ENCODE results near the gene ANKRD40.
"Not testable (repeated sequence)": the region's sequence is repeated elsewhere in the genome, so short reads cannot be mapped to it uniquely, and the experiment has no call there.

ANKRD40 gene

DNA sequence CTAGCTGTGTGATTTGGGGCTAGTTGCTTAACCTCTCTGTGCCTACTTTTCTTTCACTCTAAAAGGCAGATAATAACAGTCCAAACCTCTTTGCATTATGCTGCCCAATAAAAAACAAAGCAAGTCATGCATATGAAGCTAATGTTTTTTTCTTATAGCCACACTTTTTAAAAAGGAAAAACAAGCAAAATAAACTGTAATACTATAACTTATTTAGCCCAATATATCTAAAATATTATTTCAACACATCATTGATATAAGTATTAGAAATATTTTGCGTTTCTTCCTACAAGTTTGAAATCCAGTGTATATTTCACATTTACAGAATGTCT, 22.4 kb downstream of the ANKRD40 start:
- DNase-seq: no peak

DNA sequence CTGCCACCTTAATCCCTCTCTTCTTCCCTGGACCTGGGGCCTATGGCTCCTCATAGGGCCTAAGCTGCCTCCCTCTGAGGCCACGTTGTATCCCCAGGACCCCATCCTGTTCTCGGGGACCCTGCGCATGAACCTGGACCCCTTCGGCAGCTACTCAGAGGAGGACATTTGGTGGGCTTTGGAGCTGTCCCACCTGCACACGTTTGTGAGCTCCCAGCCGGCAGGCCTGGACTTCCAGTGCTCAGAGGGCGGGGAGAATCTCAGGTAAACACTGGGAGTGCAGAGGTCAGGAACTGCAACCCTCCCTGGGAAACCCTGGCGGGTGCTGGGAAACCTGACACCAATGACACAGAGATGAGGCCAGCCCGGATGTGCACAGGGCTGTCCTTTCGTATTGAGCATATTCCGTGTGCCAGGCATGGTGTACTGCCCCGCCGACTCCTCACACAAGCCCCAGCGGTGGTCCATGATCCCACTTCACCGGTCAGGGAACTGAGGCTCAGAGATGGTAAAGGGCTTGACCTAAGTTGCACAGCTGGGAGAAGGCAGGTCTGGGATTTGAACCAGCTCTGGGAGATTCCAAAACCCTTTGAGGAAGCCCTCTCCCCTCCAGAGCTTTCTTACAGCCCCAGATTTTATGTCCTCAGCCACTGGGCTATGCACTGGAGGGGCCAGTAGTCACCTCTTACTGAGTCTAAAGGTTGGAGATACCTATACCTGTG, 22.9 kb downstream of the ANKRD40 start:
- peak; percentile 23 for DNase-seq

DNA sequence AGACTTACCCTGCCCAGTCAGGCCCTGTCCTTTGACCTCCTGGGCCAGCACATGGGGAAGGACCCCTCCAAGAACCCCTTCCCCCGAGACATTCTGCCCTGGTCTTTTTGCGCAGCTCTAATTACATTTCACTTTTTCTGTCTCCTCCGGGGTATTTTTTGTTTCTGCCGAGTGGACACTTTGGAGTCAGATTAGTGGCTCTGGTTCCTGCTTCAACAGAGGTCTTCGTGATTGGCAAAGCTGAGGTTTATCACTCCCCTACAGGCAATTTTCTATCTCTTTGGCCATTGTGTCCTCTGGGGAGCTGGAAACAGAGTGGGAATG, 23.5 kb downstream of the ANKRD40 start:
- DNase-seq: no peak

DNA sequence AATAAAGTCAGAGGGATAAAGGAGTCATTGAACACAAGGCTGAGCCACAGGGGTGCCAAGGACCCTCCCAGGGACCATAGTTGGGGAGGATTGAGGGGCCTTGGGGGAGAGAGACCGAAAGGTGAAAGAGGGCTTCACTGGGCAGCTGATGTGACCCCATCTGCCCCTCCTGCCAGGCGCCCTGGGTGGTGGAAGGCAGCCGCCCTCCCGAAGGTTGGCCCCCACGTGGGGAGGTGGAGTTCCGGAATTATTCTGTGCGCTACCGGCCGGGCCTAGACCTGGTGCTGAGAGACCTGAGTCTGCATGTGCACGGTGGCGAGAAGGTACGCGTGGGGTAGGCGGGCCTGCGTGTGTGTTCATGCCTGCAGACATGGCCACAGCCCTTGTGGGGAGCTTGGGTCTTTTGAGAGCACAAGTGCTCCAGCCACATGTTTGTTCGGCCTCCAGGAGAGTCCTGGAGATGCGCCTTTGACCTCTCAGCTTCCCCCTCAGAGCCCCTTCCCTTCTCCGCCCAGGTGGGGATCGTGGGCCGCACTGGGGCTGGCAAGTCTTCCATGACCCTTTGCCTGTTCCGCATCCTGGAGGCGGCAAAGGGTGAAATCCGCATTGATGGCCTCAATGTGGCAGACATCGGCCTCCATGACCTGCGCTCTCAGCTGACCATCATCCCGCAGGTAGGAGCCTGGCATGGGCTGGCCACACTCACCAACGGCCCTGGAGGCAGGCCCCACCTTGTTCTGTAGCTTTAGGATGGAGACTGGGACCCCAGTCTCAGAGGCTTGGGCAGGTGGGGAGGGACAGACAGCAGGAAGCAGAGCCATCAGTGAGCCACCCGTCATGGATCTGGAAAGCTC, 24.1 kb downstream of the ANKRD40 start:
- no peak for DNase-seq

DNA sequence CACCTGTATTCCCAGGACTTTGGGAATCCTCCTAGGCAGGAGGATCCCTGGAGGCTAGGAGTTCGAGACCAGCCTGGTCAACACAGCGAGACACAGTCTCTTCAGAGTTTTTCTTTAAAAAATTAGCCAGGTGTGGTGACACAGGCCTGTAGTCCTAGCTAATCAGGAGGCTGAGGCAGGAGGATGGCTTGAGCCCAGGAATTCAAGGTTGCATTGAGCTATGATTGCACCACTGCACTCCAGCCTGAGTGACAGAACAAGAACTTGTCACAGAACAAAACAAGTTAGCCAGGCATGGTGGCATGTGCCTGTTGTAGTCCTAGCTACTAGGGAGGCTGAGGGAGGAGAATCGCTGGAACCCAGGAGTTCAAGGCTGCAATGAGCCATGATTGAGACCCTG, 24.8 kb downstream of the ANKRD40 start:
- no peak for DNase-seq

DNA sequence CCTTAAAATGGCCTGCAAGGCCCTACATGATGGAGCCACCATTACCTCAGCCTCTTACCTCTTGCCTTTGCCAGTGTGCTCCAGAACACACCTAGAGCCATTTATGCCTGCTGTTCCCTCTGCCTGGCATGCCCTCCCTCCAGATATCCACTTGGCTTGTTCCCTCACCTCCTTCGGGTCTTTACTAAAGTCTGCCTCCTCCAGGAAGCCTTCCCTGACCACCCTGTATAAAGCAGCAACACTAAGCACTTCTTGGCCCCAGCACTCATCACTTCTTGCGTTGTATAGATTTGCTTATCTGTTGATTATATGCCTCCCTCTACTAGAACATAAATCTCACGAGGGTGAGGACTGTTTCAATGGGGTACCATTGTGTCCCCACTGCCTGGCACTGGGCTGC, 25.3 kb downstream of the ANKRD40 start:
- DNase-seq: no peak

DNA sequence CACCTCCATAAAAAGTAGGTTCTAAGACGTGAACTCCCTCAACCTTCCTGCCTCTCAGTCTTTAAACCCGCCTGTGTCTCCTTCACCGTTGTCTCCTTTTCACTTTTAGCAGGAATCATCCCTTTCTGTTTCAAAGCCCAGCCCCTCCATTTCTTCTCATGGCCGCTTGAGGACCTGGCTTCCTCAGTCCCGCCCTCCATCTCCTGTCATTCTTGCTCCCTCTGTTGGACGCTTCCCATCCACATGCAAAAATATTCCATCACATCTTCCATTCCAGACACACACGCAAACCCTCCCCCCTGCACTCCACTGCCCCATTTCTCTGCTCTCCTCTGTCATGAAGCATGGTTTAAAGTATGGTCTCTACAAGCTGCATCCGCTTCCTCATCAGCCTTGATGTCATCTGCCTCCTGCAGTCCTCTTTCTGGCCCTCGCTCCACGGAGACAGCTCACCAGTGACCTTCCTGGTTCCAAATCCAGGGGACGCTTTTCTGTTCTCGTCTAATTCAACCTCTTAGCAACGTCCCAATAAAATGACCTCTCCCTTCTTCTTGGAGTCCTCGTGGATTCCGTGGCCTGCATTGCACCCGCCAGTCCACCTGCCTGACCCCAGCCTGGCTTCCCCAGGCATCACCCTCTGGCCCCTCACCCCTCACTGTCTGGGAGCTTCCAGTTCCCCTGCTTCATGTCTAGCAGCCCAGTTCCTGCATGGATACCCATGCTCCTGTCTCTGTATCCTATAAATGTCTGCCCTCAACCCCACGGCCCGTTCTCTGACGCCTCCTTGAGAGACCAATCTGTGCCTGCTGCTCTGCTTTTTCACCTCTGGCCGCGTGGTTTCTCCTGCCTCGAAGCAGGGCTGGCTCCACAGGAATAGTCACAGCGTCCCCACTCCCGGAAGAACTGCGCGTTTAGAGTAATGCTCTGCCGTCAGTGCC, 26.2 kb downstream of the ANKRD40 start:
- peak; percentile 71 for DNase-seq

DNA sequence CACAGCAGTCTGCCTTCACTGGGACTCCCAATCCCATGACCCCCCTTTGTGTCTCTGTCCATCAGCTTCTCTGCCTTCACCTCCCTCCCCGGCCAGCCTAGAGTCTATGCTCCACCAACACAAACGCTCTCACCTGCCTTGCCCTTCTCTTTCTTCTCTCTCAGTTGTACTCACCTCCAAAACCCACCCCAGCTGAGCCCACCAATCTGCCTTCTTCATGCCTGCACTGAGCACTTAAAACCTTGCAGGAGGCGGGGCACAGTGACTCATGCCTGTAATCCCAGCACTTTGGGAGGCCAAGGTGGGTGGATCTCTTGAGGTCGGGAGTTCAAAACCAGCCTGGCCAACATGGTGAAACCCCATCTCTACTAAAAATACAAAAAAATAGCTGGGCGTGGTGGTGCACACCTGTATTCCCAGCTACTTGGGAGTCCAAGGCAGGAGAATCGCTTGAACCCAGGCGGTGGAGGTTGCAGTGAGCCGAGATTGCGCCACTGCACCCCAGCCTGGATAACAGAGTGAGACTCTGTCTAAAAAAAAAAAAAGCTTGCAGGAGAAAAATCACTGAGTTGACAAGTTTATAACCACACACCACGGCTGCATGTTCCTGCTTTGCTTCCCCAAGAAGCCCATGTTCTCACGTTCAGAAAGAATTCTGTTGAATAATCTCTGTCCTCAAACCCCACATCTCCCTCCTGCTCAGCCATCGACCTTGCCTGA, 27.0 kb downstream of the ANKRD40 start:
- DNase-seq: not testable (repeated sequence)

DNA sequence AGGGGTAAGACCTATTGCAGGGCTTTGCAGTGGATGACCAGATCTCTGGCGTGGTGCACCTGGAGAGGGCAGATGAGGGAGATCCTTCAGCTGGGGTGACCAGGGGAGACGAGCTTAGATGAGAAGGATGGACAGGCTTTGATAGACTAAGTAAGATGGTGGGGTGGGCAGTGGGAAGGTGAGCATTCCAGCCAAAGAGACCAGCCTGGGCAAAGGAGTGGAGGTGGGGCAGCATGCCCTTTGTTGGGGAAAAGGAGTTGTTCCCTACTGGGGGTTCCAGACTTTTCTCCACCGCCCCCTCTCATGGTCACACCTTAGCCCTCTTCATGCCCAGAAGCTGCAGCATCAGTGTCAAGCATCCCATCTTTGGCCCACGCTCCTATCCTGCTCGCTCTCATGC, 27.6 kb downstream of the ANKRD40 start:
- no peak for DNase-seq

DNA sequence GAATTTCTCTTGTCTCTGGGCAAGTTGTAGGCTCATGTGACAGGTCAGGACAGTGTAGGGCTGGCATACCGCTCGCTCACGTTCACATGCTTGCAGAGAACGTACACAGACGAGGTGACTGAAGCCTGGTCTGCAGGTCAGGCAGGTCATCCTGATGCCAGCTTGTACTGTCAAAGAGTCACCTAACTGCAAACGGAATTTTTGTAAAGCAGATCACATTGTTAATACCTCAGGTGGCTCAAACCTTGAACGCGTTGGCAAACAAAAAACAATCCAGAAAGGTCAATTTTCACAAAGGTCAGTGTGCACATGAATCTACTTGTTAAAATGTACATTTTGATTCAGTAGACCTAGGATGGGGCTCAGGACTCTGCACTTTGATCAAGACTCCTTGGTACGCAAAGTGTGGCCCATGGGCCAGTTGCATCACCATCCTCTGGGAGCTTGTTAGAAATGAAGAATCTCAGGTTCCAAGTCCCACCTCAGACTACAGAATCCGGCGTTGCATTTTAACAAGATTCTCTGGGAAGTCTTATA, 28.6 kb downstream of the ANKRD40 start:
- no peak for DNase-seq

DNA sequence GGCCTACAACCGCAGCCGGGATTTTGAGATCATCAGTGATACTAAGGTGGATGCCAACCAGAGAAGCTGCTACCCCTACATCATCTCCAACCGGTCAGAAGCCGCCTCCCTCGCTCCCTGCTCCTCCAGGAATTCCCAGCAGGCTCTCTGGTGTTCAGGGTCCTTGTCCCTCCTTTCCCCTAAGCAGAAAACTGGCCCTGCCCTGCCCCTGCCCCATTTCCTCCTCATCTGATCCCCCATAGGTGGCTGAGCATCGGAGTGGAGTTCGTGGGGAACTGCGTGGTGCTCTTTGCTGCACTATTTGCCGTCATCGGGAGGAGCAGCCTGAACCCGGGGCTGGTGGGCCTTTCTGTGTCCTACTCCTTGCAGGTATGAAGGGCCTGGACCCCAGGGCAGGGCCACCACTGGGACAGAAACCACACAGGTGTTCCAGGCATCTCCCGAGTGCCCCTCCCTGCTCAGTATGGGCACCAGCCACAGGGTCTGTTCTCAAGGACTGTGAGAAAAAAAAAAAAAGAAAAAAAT, 29.8 kb downstream of the ANKRD40 start:
- DNase-seq: no peak

DNA sequence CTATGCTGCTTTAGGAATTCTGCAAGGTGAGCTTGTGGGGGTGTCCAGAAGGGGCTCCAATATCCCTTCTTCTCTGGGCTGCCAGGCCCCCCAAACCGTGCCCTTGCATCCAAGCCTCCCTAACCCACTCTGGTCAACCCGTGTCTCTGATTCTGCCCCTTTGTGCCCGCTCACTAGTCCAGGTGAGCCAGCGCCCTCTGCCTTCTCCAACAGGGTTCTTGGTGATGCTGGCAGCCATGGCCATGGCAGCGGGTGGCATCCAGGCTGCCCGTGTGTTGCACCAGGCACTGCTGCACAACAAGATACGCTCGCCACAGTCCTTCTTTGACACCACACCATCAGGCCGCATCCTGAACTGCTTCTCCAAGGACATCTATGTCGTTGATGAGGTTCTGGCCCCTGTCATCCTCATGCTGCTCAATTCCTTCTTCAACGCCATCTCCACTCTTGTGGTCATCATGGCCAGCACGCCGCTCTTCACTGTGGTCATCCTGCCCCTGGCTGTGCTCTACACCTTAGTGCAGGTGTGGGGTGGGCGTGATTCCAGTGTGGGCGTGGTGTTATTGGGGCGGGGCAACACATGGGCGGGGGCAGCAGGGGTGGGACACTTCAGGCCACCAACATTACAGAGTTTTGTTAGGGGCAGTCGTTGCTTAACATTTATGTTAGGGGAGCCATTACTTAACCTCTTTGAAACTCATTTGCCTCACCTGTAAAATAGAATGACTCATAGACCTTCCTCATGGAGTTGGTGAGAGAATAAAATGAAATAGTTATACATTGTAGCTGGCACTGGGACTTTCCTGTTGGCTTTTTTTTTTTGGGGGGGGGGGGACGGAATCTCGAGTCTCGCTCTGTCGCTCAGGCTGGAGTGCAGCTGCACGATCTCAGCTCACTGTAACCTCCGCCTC, 31.4 kb downstream of the ANKRD40 start:
- DNase-seq: no peak

DNA sequence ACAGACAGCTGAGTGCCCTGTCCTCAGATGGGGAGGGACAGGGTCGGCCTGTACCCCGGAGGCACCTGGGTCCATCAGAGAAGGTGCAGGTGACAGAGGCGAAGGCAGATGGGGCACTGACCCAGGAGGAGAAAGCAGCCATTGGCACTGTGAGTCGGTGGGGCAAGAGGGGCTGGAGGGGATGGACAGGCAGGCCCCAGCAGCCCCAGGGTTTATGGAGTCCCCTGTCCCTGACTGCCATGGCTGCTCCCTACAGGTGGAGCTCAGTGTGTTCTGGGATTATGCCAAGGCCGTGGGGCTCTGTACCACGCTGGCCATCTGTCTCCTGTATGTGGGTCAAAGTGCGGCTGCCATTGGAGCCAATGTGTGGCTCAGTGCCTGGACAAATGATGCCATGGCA, 32.1 kb downstream of the ANKRD40 start:
- DNase-seq: no peak

DNA sequence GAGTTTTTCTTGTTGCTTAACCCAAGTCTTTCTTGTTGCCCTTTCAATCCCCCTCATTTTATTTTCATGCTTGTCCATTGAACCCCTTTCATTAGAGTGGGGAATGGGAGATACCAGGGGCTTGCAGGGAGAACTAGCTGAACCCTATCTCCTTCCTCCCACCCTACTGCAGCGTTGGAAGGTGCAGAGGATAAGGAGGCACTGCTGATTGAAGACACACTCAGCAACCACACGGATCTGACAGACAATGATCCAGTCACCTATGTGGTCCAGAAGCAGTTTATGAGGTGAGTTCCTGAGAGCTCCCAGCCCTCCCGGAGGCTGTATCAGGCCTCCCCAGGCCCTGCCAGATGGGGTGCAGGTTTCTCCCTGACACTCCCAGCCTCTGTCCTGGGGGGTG, 32.5 kb downstream of the ANKRD40 start:
- no peak for DNase-seq

DNA sequence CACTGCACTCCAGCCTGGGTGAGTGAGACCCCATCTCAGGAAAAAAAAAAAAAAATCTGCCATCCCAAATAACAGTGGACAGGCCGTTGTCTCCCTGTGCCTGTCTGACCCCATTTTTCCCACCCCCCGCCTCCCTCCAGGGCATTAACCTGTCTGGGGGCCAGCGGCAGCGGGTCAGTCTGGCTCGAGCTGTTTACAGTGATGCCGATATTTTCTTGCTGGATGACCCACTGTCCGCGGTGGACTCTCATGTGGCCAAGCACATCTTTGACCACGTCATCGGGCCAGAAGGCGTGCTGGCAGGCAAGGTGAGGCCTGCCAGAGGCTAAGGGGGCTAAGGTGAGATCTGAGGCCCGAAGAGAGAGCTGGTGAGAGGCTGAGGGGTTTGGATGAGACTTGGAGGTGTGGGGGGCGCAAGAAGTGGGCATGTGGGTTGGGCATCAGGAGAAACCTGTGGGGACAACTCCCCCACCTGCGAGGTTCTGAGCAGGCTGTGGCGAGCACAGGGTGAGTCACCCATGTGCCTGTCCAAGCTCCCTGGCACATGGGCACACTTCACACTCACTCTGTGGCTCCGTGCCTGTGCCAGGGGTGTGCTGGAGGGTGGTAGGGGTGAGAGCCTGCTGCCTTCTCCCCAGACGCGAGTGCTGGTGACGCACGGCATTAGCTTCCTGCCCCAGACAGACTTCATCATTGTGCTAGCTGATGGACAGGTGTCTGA, 34.7 kb downstream of the ANKRD40 start:
- no peak for DNase-seq

DNA sequence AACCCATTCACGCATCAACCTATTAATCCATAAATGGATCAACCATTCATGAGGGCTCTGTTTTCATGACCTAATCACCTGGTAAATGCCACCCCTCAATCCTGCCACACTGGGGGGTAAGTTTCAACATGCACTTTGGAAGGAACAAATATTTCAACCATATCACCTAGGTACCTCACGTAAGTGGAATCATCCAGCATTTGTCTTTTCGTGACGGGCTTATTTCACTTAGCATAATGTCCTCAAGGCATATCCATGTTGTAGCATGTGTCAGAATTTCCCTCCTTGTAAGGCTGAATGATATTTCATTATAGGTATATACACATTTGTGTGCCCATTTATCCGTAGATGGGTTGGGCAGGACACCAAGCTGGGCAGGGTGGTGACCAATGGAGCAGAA, 35.6 kb downstream of the ANKRD40 start:
- DNase-seq: no peak

DNA sequence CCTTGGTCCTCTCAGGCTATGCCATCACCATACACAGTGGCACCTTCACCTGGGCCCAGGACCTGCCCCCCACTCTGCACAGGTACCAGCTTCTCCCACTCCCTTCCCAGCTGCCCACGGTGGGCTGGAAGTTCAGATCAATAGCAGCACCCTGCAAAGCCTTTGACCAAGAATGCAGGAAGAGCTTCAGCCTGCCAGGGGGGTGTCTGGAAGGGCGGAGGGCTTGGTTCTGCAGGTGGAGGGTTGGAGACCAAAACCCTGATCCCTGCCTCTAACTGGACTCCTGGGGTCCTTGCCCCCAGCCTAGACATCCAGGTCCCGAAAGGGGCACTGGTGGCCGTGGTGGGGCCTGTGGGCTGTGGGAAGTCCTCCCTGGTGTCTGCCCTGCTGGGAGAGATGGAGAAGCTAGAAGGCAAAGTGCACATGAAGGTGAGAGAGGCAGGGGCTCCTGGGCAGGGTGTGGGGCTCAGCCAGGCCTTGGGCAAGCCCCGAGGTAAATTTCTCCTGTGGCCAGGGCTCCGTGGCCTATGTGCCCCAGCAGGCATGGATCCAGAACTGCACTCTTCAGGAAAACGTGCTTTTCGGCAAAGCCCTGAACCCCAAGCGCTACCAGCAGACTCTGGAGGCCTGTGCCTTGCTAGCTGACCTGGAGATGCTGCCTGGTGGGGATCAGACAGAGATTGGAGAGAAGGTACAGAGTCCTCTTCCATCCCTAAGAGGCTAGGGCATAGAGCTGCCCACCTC, 38.7 kb downstream of the ANKRD40 start:
- no peak for DNase-seq

DNA sequence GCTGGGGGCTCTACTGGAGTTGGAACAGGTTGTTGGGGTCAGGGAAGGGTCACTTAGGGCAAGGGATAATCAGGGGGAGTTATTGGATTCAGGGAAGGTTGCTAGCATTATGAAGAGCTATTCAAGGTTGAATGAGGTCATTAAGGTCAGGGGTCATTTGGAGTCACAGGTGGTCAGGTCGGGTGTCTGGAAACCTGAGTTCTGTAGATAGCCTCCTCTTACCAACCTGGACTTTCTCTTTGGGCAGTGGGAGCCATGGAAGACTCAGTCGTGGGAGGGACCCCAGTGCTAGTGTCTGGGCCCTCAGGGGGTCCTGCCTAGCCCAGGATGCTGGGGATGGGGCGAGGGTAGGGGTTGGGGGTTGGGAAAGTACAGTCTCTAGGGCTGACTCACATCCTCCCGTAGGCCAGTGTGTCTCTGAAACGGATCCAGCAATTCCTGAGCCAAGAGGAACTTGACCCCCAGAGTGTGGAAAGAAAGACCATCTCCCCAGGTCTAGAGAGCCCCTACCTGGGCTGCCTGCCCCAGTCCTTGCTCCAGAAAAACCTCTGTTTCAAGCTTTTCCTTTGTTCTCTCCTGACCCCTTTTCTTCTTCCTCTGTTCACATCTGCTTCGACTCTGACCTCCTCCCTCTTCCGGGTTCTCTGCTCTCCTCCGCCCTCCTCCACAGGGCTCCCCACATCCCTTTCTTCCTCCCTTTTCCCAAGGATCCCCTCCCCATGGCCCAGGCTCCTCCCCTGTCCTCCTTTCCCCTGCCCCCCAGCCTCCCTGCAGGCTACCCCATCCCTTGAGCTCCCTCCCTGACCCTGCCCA, 39.5 kb downstream of the ANKRD40 start:
- no peak for DNase-seq

Measured in SHP77 treated with DMSO at 0.1 percent for 48 hours (cell line).